DMS 273 (cell line): Measurements from ENCODE around the gene MSI2.
A peak's percentile ranks its signal among the peaks of the same experiment; 100 is the strongest.

ENCODE experiments used
- DNase-seq: peaks from one replicate; lab custom pipeline; 2025; ENCODE audit not compliant: unreplicated experiment; lab: John Stamatoyannopoulos, UW

Gene MSI2

DNA sequence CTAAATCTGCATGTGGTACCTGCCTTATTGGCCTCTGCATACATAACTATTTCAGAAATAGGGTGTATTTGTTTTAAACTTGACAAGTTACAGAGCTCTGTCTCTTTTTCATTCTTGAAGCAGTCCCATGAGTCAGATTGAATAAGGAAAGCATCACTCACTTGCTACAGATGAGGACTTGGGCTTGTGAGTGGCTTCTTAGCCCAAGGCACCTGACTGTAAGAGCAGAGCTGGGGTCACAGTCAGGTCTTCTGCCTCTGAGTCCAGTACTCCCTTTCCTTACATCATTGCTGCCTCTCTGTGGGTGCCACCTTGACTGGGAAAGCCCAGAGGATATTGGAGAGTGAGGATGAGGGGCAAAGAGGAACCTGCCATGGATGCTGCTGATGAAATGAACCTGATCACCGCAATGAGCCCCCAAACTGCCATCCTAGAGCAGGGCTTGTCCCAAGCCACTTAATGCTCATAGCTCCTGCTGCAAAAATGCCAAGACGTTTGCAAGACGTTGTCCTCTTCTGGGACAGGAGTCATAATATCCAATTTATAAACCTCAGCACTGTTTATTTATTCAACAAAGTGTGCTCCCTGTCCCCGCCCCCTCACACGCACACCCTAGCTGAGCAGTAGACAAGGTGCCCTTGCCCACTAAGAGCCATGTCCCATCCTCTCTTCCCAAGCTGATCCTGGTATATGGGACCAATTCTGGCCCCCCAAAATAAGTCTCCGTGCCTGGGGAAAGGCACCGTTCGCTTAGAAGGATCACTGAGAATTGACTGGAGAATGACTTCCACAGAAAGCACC lies 414.6 kb downstream of the MSI2 start:
- no peak for DNase-seq

DNA sequence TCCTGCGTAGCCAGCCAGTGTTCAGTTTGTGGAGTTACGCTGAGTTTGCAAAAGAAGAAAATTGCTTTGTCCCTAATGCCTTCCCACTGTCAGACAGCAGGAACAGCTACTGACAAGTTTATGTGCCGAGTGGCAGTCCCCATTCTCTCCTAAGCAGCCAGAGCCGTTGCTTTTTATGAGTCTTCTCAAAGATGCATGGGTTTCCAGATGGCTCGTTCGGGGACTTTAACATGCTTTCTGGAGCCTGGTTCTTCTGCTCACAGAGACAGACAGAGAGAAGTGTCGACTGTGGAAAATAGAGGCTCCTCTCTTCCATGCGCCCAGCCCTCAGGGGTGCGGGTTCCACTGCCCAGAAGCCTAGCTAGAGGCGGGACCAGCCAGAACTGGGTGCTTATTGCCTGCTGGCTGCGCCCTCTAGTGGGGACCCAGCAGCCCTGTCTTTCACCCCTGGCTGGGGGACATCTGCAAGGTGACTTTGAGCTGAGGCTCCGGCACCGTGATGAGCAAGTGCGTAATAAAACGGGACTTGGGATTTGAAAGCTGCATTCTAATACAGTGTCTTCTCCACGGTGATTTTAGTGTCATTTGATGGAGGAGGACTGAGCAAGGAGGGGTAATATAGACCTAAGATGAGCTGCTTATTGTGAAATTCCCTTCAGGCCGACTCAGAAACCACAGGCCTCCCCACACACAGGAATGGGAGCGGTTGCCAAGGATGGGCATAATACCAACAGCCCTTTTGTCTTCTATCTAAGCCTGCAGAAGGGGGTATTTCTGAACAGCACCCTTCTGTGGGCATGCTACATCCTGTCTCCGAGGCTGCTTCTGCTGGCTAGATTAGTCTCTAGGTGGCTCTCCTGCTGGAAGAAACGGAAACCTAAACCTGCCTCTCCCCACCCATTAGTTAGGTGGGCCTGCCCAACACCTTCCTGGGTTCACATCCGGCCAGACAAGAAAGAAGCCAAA lies 415.6 kb downstream of the MSI2 start:
- peak; percentile 87 for DNase-seq

DNA sequence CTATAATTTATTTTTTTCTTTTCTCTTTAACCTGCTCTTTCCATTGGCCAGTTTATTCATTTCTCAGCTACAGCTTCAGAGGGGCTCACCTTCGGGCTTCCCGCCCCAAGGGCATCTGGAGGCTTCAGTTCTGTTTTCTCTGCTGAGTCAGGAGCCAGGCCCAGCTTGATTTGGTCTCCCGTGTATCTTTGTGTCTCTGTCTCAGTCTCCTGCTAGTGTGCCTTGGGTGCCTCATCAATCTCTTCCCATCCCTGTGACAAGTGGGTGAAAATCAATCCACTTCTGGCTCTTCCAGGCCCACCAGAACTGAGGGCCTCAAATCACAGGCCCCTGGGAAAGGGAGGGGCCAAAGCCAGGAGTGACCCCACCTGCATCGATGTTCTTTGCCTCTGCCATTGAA lies 416.6 kb downstream of the MSI2 start:
- DNase-seq, result no peak

DNA sequence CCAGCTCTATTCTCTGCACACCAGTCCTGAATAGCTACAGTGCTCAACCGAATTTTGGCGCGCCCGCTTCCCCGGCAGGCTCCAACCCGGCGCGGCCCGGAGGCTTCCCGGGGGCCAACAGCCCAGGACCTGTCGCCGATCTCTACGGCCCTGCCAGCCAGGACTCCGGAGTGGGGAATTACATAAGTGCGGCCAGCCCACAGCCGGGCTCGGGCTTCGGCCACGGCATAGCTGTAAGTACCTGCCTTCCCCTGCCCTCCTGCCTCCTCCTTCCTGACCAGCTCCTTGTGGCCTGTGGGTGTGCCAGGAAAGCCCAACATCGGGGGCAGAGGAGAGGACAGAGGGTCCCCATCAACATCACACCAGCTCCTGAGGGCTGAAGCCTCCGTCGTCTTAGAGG lies 418.6 kb downstream of the MSI2 start:
- no peak for DNase-seq

DNA sequence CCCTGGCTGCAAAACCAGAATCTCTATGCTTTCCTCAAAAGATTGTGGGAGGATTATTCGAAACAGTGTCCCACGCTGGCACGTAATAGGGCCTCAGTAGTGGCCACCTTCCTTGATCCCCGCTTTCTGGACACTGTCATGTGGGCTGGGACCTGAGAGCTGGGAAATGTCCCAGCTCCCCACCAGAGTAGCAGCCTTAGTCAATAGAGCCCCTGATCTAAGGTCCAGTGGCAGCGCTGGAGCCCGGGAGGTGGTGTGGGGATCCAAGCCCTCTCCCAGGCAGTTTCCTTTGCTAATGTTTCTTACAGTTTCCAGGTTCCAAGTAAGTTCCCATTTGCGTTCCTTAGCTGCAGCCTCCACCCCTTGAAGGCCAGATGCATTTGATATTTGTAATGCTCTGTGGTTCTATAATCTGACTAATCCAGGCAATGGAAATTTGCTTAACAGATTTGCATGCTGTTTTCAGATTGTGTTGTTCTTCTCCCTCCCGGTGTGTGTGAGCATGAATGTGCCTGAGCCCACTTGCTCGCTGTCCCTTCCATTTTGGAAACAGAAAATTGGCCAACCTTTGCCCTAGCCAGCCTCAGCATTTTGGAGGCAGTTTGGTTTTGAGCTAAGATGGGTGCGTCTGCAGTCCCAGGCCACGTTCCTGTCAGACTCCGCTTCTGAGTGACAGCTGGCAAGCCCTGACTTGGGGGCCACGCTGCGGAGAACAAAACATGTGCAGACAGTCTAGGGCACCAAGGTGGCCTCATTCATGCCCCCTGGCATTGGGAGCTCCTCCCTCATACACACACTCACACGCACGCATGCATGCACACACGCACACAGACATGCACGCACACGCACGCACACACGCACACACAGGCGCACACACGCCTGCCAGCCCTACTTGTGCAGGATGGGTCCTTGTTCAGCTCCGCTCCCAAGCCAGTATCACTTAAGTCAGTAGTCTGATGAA lies 419.4 kb downstream of the MSI2 start:
- no peak for DNase-seq

- DNase-seq, result no peak
Measured at GRCh38 chr17:57676543-57676942, 420.2 kb downstream of the MSI2 start.

GRCh38 chr17:57677301-57677700 lies 421.0 kb downstream of the MSI2 start:
- no peak for DNase-seq

- DNase-seq, result no peak
Measured at GRCh38 chr17:57677858-57678257, 421.5 kb downstream of the MSI2 start.

DNA sequence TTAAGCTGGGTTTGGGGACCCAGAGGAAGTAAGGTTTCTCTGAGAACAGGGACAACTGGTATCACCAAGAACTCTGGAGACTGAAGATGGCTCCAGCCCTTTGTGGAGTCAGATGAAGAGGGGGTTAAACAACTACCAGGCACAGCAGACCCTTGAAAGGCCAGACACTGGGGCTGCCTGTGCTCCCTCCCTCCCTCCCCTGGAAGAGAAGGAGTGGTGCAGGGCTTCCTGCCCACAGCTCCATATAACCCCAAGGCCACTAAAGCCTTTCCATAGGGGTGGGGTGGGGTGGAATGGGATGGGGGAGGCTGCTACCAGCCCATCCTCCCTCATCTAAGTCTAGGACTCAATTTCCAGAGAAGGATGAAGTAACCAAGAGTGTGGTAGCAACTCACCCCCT lies 422.1 kb downstream of the MSI2 start:
- DNase-seq, result no peak

GRCh38 chr17:57679356-57679755 lies 423.0 kb downstream of the MSI2 start:
- no peak for DNase-seq

DNA sequence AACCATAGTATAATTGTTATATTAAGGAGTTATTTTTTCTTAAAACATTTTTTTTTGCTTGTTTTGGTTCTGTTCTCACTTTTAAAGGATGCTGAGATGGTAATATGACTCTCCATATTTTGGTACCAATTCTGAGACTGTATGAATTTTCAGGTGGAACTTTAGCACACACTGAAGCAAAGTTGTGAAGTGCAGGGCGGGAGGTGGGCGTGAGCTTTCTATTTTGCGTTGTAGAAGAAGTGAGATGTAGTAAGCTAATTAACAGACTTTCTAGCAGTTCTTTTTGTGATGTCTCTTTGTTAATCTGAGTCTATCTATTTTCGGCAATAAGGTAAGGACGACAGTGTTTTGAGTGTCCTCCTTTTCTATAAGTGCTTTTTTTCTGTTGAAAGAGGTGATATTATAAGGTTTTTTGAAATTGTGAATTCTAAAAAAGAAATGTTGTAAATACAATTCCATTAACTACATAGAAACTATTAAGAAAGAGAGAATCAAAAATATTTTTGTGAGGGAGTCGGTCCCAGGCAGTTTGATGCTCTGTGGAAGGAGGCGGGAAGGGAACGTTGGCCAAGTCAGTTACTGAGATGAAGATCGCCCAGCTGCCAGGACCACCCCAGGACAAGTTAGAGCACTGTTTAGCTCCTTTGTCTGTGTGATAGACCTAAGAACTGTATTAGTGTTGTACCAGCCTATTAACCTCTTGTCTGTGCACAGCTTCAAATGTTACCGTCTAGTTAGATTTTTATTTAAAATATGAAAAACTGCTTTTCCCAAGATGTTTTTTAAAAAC lies 423.8 kb downstream of the MSI2 start:
- no peak for DNase-seq

- DNase-seq, result no peak
Measured at GRCh38 chr17:57682701-57683100, 426.4 kb downstream of the MSI2 start.

GRCh38 chr17:57684711-57685498 lies 428.6 kb downstream of the MSI2 start:
- no peak for DNase-seq

GRCh38 chr17:57685499-57686132 lies 429.3 kb downstream of the MSI2 start:
- DNase-seq, result no peak

DNA sequence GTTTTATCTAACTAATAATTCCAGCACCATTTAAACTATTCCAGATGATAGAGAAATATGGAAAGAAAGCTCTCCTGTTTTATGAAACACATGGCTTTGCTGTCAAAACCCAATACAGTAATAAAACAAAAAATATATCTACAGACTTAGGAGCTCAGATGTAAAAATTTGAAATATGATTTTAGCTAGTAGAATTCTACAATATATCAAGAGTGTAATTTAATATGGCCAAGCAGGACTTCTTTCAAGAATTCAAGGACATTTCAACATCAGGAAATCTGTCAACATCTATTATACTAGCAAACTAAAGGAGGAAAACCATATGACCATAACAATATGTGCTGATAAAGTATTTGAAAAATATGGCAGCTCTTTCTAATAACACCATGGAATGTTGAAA lies 431.3 kb downstream of the MSI2 start:
- DNase-seq, result no peak

- no peak for DNase-seq
Measured at GRCh38 chr17:57689254-57689653, 432.9 kb downstream of the MSI2 start.

DNA sequence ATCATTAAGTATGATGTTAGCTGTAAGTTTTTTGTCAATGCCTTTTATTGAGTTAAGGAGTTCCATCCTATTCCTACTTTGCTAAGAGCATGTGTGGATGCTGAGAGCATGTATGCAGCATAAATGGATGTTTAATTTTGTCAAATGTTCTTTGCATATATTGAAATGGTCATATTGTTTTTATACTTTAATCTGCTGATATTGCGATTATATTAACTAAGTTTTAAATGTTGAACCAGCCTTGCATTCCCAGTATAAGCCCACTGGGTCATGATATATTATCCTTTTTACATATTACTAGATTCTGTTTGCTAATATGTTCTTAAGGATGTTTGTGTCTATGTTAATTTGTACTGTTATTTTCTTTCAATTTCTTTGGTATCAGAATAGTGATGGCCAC lies 435.6 kb downstream of the MSI2 start:
- DNase-seq, result no peak

DNA sequence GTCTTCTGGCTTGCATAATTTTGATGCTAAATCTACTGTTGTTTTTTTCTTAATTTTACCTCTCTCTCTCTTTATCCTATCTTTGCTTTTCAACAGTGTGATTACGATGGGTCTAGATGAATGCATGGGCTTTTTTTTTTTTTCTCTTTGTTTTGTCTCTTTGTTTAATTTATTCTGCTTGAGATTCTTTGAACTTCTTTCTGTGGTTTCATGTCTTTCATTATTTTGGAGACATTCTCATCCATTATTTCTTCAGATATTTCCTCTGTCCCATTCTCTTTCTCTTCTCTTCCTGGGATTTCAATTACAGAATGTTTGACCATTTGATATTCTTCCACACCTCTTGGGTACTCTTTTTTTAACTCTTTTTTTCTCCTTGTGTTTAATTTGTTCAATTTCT lies 436.4 kb downstream of the MSI2 start:
- DNase-seq, result no peak

DNA sequence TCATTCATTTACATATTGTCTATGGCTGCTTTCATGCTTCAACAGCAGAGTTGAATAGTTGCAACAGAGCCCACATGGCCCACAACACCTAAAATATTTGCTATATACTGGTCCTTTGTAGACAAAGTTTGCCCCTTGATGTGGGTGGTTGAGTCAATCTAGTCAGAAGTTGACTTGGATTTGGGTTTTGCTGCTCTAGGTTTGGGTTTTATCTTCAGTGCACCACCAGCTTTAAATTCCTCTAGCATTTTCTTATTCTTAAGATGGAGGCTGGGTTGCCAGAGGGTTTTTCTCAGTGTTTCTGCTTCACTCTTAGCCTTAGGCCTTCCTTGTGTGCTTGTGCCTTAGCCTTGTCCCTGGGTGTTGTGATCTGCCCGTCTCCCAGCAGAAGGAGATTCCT lies 437.7 kb downstream of the MSI2 start:
- DNase-seq, result no peak
